A549 treated with GW870086 at 1 μM for 4 hours (cell line): ENCODE data around the gene BTBD18. TPM values are rescaled to one million over a fixed set of nuclear protein-coding genes. Genes with fewer than 3 reads are reported as not detected.

Experiments
- total RNA-seq: library from RNA; stranded (reverse); fragments of 200-300 nt; extraction: Qiagen RNA extraction; gene quantifications from 5 replicates; pipeline ENCODE4 v1.2.3, GENCODE V29; 2022; ENCODE audit warnings: low read depth

Gene BTBD18
- total RNA-seq = not detected in 5 replicates

GRCh38 chr11:57751676-57752253 is at the start of gene BTBD18:
Gene BTBD18 (minus strand): TSS chr11:57751819. CDS start chr11:57751188, 631 bp downstream.

DNA sequence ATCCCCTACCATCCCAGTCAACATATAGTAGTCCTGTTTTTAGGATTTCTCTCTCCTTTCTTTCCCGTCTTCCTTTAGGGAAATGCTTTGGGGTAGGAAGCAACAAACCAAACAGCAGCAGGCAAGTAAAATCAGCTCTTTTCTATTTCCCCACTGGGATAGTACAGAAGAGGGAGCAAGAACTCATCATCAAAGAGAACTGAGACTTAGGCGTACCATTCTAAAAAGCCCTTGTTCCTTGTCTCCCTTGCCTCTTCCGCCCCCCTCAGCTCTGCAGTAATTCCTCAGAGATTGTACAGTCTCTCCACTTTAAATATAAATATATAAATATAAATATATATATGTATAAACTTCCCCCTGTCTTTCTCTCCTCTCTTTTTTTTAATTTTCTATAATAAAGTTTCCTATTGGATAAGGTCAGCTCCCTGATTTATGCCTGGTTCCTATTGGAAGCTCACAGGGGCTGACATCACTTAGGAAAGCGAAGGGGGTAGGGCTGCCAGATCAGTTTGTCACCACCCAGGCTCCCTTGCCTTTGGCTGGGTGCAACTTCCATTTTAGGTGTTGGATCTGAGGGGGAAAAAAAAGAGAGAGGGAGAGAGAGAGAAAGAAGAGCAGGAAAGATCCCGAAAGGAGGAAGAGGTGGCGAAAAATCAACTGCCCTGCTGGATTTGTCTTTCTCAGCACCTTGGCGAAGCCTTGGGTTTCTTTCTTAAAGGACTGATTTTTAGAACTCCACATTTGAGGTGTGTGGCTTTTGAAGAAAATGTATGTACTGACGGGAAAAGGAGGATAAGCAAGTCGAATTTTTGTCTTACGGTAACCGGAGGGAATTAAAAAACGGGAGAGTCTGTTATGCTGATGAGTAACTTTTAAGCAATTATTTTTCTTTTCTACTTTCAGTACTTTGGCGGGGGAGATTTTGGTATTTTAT is 9.9 kb upstream of the BTBD18 start, which contains the start of gene CTNND1:
TSS of gene CTNND1 (plus strand) at position 502 of the 934 bp plus-strand sequence. CDS start 29,677 bp downstream, outside the sequence.

GRCh38 chr11:57741132-57742086 is 10.2 kb downstream of the BTBD18 start, which contains the start of gene SELENOH:
Gene SELENOH (plus strand): TSS chr11:57741491. CDS start chr11:57741596, 105 bp downstream.

GRCh38 chr11:57712256-57713150 is 39.1 kb downstream of the BTBD18 start, which contains the start of gene TMX2:
Gene TMX2 (plus strand): TSS chr11:57712593. CDS start chr11:57712619, 26 bp downstream.

DNA sequence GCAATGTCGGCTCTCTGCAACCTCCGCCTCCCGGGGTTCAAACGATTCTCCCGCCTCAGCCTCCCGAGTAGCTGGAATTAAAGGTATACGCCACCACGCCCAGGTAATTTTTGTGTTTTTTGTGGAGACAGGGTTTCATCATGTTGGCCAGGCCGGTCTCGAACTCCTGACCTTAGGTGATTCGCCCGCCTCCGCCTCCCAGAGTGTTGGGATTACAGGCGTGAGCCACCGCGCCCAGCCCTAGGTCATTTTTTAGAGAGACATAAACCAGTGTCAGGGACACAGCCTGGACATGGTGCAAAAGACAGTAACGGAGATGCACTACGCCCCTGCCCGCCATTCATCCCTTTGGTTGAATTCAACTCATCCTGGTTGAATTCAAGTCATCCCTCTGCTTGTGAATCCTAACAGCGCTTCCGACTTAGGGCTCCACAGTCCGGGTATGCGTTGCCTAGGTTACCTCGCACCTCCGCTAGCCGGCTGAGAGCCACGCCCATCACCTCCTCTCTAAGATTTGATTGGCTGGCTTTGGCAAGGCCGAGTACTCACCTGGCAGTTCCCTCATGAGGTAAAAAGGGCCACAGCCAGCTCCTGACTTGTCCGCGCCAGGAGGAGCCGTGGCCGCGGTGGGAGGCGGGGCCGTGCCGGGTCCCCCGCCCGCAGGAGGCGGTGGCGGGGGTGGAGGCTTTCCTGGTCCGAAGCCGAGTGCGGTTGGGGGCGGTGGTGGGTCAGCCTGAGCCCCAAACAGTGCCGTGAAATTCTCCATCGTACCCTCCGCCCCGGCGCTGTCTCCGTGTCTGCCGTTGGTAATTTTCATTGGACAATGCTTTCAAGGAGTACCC is 40.0 kb downstream of the BTBD18 start, which contains the start of gene MED19:
TSS of gene MED19 (minus strand) at position 802 of the 842 bp plus-strand sequence. CDS start at position 766, 36 bp downstream.

Other genes starting within 250 kb of the BTBD18 start
- 1.9 to 2.8 TPM (median 2.6 TPM) in 5 replicates for gene SLC43A1, start 236.1 kb downstream of the BTBD18 start, total RNA-seq
- gene TIMM10, start 221.1 kb downstream of the BTBD18 start, total RNA-seq = 141 to 185 TPM (median 160 TPM) in 5 replicates
- gene SMTNL1, start 214.2 kb downstream of the BTBD18 start, total RNA-seq = not detected in 5 replicates
- 35.0 to 43.1 TPM (median 41.4 TPM) in 5 replicates for gene UBE2L6, start 184.1 kb downstream of the BTBD18 start, total RNA-seq
- 0.34 to 1.2 TPM (median 0.87 TPM) in 5 replicates for gene SERPING1, start 154.1 kb downstream of the BTBD18 start, total RNA-seq
- 0.11 to 0.59 TPM (median 0.32 TPM) in 4 of 5 replicates, not detected in the other for gene YPEL4, start 101.9 kb downstream of the BTBD18 start, total RNA-seq
- gene CLP1, start 94.1 kb downstream of the BTBD18 start, total RNA-seq = 25.7 to 31.9 TPM (median 29.2 TPM) in 5 replicates
- gene ZDHHC5, start 83.7 kb downstream of the BTBD18 start, total RNA-seq = 68.1 to 74.7 TPM (median 71.7 TPM) in 5 replicates
- gene MED19, start 39.6 kb downstream of the BTBD18 start, total RNA-seq = 28.4 to 31.4 TPM (median 30.2 TPM) in 5 replicates
- gene TMX2, start 39.2 kb downstream of the BTBD18 start, total RNA-seq = 147 to 161 TPM (median 155 TPM) in 5 replicates
- 119 to 155 TPM (median 142 TPM) in 5 replicates for gene SELENOH, start 10.3 kb downstream of the BTBD18 start, total RNA-seq
- gene CTNND1, start 10.0 kb upstream of the BTBD18 start, total RNA-seq = 56.1 to 71.0 TPM (median 67.5 TPM) in 5 replicates